Glutamatergic neuron (in vitro differentiated cells): Measurements from ENCODE around the gene KCNT1. TPM values are rescaled to one million over a fixed set of nuclear protein-coding genes. Genes with fewer than 3 reads are reported as not detected.

ENCODE experiments used
- DNase-seq: peaks from one replicate; pipeline ENCODE4 v3.0.0; 2022
- H3K27ac Mint-ChIP-seq: one replicate; pipeline ENCODE4 v1.8.0; 2020; ENCODE audit warnings: mild to moderate bottlenecking, mixed read lengths, inconsistent platforms; ENCODE audit not compliant: unreplicated experiment
- H3K27me3 Mint-ChIP-seq: one replicate; pipeline ENCODE4 v1.8.0; 2020; ENCODE audit warnings: mild to moderate bottlenecking, moderate library complexity, mixed read lengths, inconsistent platforms; ENCODE audit not compliant: unreplicated experiment
- H3K36me3 Mint-ChIP-seq: one replicate; pipeline ENCODE4 v1.8.0; 2020; ENCODE audit warnings: mild to moderate bottlenecking, mixed read lengths, inconsistent platforms; ENCODE audit not compliant: unreplicated experiment
- H3K4me1 Mint-ChIP-seq: one replicate; pipeline ENCODE4 v1.8.0; 2020; ENCODE audit warnings: mild to moderate bottlenecking, low read depth, mixed read lengths, inconsistent platforms; ENCODE audit not compliant: unreplicated experiment
- H3K4me3 Mint-ChIP-seq: one replicate; pipeline ENCODE4 v1.8.0; 2020; ENCODE audit warnings: mild to moderate bottlenecking, mixed read lengths, inconsistent platforms; ENCODE audit not compliant: unreplicated experiment
- H3K9me3 Mint-ChIP-seq: one replicate; pipeline ENCODE4 v1.8.0; 2020; ENCODE audit warnings: mild to moderate bottlenecking, moderate library complexity, mixed read lengths, inconsistent platforms; ENCODE audit not compliant: unreplicated experiment
- total RNA-seq: library from RNA; stranded (reverse); fragmentation: NEBNext Ultra II Directional; extraction: Animal tissue kit (Norgen Biotek cat#: 25700); gene quantifications from one replicate; pipeline ENCODE4 v1.2.1, GENCODE V29; 2021; ENCODE audit not compliant: unreplicated experiment
- TF ChIP-seq, protein P1 (sequence below): fragments of 200-600 bp; sonication (generic); IDR thresholded peaks from one replicate; pipeline ENCODE4 v1.5.0; 2021; ENCODE audit not compliant: partially characterized antibody, unreplicated experiment

KCNT1 gene
- total RNA-seq, 1 donor from 2014 or later: 0.76 TPM

- H3K27ac Mint-ChIP-seq: no peak overlapping the region
- peaks cover 2% of the 10 kb centered on the region for H3K27me3 Mint-ChIP-seq
- no peak for DNase-seq
- H3K4me1 Mint-ChIP-seq: peaks cover 6% of the 10 kb centered on the region
- no peaks in the 10 kb centered on the region for H3K36me3 Mint-ChIP-seq
- TF ChIP-seq, protein P1, sequence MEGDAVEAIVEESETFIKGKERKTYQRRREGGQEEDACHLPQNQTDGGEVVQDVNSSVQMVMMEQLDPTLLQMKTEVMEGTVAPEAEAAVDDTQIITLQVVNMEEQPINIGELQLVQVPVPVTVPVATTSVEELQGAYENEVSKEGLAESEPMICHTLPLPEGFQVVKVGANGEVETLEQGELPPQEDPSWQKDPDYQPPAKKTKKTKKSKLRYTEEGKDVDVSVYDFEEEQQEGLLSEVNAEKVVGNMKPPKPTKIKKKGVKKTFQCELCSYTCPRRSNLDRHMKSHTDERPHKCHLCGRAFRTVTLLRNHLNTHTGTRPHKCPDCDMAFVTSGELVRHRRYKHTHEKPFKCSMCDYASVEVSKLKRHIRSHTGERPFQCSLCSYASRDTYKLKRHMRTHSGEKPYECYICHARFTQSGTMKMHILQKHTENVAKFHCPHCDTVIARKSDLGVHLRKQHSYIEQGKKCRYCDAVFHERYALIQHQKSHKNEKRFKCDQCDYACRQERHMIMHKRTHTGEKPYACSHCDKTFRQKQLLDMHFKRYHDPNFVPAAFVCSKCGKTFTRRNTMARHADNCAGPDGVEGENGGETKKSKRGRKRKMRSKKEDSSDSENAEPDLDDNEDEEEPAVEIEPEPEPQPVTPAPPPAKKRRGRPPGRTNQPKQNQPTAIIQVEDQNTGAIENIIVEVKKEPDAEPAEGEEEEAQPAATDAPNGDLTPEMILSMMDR: no peak
- peaks cover 2% of the 10 kb centered on the region for H3K9me3 Mint-ChIP-seq
- H3K4me3 Mint-ChIP-seq: no peak overlapping the region
These were observed 133.1 kb downstream of the KCNT1 start for GRCh38 chr9:135835131-135835530.

GRCh38 chr9:135839516-135839915 lies 137.5 kb downstream of the KCNT1 start:
- H3K27ac Mint-ChIP-seq: no peak overlapping the region
- peaks cover 12% of the 10 kb centered on the region for H3K36me3 Mint-ChIP-seq
- H3K9me3 Mint-ChIP-seq: peaks cover 3% of the 10 kb centered on the region
- DNase-seq: no peak
- no peak overlapping the region for H3K4me3 Mint-ChIP-seq
- H3K27me3 Mint-ChIP-seq: peaks cover 2% of the 10 kb centered on the region
- no peaks in the 10 kb centered on the region for H3K4me1 Mint-ChIP-seq
- TF ChIP-seq, protein P1: no peak

DNA sequence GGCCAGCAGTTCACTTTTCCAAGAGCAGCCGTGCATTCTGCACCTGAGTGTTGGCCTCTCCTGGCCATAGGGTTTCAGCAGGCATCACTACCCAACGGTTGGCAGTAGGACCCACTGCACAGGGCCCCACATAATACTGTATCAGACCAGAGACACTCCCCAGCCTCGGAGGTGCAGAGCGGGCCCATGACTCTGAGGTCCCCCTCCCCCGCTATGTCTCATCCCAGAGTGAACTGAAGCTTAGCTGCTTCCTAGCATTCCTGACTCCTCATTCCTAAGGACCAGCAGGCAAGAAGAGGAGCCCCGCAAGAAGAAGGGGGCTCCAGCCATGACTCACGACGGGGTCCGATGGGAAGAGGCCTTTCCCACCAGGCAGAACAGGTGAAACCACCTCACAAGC lies 138.1 kb downstream of the KCNT1 start:
- TF ChIP-seq, protein P1: no peak
- H3K9me3 Mint-ChIP-seq: peaks cover 9% of the 10 kb centered on the region
- no peak overlapping the region for H3K4me3 Mint-ChIP-seq
- H3K27me3 Mint-ChIP-seq: peaks cover 2% of the 10 kb centered on the region
- DNase-seq: no peak
- H3K4me1 Mint-ChIP-seq: no peaks in the 10 kb centered on the region
- no peak overlapping the region for H3K27ac Mint-ChIP-seq
- H3K36me3 Mint-ChIP-seq: peaks cover 18% of the 10 kb centered on the region

DNA sequence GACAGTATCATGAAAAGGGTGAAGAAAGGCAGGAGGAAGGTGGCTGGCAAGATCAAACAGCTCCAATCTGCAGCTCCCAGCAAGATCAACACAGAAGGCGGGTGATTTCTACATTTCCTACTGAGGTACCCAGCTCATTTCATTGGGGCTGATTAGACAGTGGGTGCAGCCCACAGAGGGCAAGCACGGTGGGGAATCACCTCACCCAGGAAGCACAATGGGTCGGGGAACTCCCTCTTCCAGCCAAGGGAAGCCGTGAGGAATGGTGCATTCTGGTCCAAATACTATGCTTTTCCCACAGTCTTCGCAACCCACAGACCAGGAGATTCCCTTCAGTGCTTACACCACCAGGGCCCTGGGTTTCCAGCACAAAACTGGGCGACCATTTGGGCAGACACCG lies 138.6 kb downstream of the KCNT1 start:
- H3K27ac Mint-ChIP-seq: no peak overlapping the region
- no peak for DNase-seq
- peaks cover 22% of the 10 kb centered on the region for H3K36me3 Mint-ChIP-seq

More for the DNA sequence above, 138.6 kb downstream of the KCNT1 start:
- Mint-ChIP-seq H3K27me3 (peaks cover 2% of the 10 kb centered on the region), H3K9me3 (peaks cover 13% of the 10 kb centered on the region), H3K4me3 (no peak overlapping the region), H3K4me1 (no peaks in the 10 kb centered on the region)
- TF ChIP-seq, protein P1: no peak

Other genes starting within 250 kb of the KCNT1 start
- 22.2 TPM for gene PPP1R26, start 222.4 kb upstream of the KCNT1 start, total RNA-seq
- gene MRPS2, start 201.5 kb upstream of the KCNT1 start, total RNA-seq: 30.7 TPM
- gene LCN1, start 180.7 kb upstream of the KCNT1 start, total RNA-seq: not detected
- gene OBP2A, start 156.1 kb upstream of the KCNT1 start, total RNA-seq: not detected
- gene PAEP, start 140.4 kb upstream of the KCNT1 start, total RNA-seq: not detected
- not detected for gene GLT6D1, start 62.6 kb upstream of the KCNT1 start, total RNA-seq
- gene LCN9, start 38.9 kb upstream of the KCNT1 start, total RNA-seq: not detected
- not detected for gene SOHLH1, start 2.7 kb upstream of the KCNT1 start, total RNA-seq
- gene CAMSAP1, start 205.4 kb downstream of the KCNT1 start, total RNA-seq: 150 TPM